Cerebellar nuclear complex (tissue), 1 donor: Measurements from ENCODE around the gene SLC30A9.

Experiments used
- DNase-seq, 2 experiments: peaks; one replicate each; lab custom pipeline; 2025; lab: John Stamatoyannopoulos, UW

SLC30A9 gene

DNA sequence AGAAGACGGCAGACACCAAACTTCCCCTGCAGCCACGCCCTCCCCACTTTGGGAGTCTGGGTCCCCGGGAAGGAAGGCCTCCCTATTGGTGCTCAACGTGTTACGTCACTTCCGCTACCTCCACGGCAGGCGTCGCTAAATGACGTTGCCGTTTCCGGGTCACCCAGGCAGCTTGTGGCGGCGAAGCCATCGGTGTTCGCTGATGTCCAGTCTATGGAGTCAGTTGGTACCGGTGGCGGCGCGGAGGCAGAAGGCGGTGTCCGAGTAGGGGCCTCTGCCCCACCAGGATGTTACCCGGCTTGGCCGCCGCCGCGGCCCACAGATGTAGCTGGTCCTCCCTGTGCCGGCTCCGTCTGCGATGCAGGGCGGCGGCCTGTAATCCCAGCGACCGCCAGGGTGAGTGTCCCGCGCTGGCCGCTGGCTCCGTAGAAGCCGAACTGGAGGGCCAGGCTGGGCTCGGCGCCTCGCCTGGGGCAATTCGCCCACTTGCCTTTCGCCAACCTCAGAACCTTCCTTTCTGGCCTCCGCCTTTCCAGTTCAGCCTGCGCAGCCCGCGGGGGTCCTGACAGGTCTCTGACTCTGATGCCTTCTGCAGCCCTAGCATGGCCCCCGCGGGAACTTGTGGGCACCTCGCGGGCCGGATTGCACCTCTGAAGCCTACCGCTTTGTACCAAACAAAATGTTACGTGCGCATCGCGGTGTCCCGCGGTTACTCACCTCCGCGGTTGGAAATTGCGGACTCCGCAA lies at the start of gene SLC30A9:
Gene SLC30A9 (plus strand): TSS at position 166 of the 747 bp plus-strand sequence. CDS start 122 bp downstream, at position 288.
- DNase-seq, result peak; percentile 73 to 92

DNA sequence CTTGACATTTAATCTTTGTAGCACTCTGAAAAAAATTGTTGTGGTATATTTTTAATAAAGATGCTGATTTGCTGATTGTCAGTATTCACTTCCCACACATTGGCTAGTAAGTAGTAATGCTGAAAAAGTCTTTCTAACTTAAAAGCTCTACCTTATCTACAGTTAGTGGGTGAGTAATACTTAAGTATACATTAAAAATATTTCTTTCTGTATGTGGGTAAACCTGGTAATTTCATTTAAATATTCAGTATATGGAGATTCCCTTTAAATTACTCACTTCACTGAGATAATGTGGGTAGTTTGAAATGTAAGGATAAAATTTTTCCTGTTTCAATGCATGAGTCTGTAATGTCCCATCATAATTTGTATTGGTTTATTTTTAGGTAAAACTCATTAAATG lies 49.5 kb upstream of the SLC30A9 start:
- DNase-seq, result no peak

DNA sequence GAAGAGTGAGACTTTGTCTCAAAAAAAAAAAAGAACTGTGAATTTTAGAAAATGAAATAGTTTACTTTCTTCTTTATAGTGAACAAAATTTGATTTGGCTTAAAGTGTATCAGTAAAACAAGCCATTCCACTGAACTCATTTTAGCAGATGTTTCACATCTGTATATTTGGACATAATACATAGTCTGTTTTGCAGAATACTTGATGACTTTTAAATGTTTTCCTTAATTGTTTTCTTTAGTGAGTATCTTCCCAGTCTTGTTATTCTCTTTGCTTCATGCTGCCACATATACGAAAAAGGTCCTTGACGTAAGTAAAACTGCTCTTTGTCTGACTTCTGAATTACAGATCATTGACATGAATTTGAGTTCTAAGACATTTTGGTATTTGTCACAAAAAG lies 46.8 kb upstream of the SLC30A9 start:
- DNase-seq, result no peak

DNA sequence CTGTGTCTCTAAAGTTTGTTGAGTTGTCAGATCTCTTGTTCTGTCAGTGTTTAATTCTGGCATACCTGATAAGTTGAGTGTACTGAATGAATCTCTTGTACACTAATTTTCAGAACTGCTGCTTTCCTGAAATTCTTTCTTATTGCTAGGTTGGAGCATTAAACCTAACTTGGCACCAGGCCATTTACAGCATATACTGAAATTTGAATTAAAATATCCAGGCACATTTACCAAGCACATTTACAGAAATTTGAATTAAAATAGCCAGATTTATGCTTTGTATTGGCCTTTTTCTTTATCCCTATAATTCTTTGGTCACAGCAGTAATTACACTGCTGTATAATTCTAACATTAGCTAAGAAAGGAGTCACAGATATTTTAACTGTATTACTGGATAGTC lies 46.2 kb upstream of the SLC30A9 start:
- DNase-seq, result no peak

DNA sequence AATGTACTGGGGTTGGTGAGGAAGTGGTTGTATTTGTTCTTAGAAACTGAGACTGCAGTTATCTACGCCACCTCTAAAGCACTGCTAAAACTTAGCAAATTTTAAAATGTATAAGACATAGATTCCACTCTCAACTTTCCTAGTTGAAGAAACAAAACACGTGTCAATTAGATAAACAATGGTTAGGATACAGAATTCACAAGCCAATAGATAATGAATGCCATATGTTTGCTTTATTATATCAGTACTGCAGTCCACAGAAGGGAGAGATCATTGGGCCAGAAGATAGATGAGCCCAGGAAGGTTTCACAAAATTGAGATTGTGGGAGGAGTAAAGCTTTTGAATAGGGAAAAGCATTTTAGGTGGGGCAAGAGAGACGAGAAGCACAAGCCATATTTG lies 40.8 kb upstream of the SLC30A9 start:
- DNase-seq, result no peak

DNA sequence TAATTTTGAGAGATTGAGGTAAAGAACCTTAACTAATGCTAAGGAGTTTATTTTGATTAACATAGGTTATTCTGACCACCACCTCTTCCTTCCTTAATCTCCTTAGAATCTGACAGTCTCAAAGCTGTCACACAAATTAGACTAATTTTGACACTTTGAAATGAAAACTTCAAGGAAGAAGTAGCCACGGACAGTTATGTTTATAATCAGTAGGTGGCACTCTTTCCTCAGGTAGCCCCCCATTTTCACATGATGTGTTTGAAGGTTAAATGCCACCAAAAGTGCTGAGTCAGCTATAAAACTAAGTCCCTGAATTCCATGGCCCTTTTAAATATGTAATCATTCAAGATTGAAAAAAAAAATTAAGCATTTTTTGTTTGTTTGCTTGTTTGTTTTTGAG lies 32.7 kb upstream of the SLC30A9 start:
- DNase-seq, result no peak

DNA sequence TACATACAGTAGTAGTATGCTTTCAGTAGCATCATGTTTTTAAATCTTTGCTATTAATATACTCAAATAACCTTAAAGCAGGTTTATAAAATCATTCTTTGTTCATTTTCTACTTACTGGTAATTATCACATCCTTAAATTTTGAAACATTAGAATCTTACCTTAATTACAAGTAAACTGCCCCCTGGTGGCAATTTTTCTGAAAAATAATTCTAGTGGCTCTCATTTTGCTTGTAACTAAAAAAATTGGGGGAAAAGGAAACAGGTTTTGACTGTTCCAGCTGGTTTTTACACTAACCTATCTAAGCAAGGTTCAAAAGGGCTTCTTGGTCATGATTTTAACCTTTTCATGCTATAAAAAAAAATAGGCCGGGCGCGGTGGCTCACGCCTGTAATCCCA lies 27.2 kb upstream of the SLC30A9 start:
- no peak for DNase-seq

DNA sequence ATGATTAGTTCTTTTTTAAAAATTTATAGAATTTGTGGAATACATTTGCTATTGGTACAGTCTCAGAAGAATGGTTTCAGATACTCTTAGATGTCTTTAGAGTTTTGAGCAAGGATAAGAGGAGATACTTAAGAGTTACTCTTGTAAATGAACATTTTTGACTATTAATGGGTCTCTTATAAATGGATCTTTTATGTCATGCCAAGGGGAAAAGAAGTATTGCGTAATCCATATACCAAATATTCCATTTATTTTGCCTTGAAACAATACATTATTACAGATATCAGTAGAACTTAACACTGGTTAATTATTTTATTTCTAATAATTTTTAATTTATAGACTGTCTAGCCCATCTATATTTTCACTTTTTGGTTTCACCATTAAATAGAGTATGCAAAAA lies 25.9 kb upstream of the SLC30A9 start:
- no peak for DNase-seq

DNA sequence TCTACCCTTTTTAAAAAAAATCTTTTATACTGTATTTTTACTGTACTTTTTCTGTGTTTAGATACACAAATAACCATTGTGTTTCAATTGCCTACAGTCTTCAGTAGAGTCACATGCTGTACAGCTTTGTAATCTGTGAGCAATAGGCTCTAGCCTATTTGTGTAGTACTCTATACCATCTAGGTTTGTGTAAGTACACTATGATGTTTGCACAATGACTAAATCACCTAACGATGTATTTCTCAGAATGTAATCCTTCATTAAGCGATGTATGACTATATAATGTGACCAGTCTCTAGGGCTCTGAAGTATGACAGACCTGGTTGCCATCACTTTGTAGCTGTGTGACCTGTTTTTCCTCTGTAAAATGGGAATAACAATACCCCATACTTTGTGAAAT lies 22.9 kb upstream of the SLC30A9 start:
- no peak for DNase-seq

DNA sequence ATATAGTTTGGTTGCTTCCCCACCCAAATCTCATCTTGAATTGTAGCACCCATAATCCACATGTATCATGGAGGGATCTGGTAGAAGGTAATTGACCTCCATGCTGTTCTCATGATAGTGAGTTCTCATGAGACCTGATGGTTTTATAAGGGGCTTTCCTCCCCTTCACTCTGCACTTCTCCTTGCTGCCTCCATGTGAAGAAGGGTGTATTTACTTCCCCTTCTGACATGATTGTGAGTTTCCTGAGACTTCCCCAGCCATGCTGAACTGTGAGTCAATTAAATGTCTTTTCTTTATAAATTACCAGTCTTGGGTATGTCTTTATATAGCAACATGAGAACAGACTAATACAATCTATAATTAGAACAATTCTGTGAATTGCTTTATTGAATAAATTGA lies 20.7 kb upstream of the SLC30A9 start:
- no peak for DNase-seq

DNA sequence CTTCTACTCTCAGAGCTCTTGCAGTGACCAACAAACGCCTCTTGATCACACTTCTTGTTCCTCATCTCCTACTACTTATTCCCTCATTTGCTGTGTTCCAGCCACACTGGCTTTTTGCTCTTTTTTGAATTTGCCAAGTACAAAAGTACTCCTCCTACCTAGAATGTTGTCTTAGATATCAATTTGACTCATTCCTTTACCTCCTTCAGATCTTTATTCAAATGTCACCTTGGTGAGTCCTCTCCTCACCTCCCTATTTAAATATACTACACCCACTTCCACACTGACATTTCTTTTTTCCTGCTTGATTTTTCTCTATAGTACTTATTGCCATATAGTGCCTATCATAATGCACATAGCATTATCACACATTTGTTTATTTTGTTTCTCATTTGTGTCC lies 15.0 kb upstream of the SLC30A9 start:
- no peak for DNase-seq

DNA sequence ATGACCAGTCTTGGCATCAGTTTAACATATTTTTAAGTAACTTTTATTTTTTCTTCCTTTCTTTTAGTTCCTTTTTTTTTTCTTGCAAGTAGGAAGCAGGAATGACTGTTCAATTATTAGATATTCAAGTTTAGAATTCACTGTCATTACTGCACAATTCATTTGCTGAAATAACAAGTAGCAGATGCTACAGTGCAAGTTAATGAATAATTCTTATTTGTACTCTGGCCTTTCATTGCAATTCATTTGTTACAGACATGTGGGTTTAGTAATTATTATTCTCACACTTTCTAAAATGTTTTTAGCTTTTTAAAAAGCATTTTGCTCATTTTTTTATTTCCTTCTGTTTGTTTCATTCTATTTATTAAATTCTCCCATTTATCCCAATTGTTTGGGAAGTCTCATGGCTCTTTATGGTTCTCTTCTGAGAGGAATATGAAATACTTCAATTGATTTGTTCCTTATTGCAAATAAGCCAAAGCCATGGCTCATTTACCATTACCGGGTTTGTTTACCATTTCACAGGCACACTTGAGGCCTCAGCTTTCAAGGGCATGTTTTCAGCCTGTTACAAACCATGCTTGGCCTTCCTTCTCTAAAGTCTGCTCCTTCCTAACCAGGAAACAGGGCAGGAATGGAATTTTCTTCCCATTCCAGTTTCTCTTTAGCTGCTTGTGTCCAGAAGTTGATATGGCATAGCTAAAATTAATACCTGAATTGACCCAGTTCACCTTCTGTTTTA lies 13.4 kb upstream of the SLC30A9 start:
- no peak for DNase-seq

DNA sequence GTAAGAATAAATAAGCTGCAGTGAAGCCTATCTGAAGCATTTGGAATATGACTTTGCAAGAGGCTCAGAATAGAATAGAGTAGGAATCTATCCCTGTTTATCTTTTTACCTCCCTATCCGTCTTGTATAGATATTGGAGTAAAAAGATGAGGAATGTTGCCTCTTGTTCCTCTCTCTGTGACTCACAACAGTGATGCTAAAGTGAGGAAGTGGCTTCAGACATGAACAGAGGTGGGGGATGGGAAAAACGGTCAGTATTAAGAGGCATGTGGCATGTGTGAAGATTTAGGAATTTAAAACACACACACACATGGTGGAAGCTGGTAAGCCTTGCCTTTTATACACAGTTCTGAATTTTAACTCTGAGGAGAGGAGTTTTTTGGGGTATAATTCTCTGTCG lies 12.6 kb upstream of the SLC30A9 start:
- no peak for DNase-seq

DNA sequence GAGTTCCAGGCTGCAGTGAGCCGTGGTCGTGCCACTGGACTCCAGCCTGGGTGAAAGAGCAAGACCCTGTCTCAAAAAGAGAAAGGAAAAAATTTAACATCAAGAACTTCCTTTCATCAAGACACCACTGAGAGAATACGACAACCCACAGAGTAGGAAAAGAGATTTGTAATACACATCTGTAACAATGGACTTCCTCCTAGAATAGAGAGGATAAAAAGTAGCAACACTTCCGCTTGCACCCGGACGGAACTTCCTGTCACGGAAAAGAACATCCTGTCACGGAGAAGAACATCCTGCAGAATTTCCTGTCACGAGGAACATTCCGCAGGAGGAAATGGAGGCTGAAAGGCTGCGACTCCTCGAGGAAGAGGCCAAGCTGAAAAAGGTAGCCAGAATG lies 8.9 kb upstream of the SLC30A9 start, which contains the start of gene DCAF4L1:
Gene DCAF4L1 (plus strand): TSS at position 301 of the 400 bp plus-strand sequence. CDS start 37 bp downstream, at position 338.
- no peak for DNase-seq

DNA sequence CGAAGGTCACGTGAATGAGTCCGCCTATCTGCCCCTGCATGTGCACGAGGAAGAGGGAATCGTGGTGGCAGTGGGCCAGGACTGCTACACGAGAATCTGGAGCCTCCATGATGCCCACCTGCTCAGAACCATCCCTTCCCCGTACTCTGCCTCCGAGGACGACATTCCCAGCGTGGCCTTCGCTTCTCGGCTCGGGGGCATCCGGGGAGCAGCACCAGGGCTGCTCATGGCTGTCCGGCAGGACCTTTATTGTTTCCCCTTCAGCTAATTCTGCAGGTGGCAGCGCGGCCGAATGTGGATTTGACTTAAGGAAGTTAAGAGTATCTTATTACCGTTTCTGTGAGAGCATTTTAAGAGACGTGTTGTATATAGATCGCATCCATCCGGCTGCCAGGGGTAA lies 7.6 kb upstream of the SLC30A9 start:
- DNase-seq, result no peak

DNA sequence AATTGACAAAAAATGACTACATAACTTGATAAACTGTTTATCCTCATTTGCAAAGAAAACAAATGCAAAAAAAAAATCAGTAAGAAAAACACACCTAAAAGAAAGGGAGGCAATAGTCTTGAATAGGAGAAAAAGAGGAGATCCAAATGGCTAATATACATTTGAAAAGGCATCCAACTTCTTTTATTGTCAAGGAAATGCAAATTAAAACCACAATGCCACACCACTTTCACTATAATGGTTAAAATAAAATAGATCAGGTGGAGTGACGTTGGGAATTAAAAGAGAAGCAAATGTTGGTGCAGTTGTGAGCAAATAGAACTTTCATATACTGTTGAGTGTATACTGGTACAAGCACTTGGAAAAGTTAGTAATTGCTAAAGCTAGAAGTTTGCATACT lies 5.2 kb upstream of the SLC30A9 start:
- DNase-seq, result no peak

DNA sequence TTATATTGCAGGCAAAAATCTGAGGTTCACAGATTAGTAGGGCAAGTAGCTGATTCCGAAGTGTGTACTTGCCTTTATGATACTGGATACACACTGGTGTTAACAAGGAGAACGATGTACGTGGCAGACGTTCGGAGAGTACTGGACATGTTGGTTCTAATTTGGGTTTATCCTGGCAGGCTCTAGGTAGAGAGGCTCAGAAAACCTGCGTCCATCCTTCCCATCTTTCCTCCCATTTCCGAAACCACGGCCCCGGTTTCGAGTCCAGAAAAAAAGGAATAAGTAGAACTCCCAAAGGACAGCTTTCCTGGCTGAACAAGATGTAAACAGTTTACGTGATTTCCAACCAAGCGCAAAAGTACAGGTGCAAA lies 351 bp upstream of the SLC30A9 start:
- no peak for DNase-seq

DNA sequence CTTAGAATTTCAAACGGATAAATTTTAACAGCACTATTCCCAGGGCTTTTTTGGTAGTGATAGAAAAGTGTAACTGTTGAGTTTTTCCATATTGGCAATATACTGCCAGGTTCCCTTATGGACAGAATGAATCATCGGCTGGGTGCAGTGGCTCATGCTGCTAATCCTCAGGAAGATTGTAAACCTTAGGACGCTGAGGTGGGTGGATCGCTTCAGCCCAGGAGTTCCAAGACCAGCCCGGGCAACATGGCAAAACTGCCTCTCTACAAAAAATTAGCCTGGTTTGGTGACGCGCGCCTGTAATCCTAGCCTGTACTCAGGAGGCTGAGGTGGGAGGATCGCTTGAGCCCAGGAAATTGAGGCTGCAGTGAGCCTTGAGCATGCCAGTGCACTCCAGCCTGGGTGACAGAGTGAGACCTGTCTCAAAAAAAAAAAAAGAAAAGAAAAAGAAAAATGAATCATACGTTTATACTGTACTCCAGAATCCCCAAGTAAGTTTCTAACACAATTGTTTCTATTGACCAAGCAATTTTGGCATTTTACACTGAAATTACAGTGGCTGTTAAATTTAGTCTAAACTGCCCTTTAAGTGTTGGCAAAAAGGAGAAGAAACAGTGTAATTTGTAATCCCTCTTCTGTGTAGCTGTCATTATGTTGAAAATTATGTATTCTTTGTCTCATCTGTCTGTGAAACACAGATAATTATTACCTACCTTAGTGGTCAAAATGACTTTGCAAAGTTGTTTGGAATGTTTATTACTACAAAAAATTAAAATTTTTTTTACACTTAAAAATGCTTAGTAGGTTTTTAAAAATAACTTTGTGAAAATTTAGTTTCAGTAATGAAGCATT lies 1.8 kb downstream of the SLC30A9 start:
- no peak for DNase-seq

DNA sequence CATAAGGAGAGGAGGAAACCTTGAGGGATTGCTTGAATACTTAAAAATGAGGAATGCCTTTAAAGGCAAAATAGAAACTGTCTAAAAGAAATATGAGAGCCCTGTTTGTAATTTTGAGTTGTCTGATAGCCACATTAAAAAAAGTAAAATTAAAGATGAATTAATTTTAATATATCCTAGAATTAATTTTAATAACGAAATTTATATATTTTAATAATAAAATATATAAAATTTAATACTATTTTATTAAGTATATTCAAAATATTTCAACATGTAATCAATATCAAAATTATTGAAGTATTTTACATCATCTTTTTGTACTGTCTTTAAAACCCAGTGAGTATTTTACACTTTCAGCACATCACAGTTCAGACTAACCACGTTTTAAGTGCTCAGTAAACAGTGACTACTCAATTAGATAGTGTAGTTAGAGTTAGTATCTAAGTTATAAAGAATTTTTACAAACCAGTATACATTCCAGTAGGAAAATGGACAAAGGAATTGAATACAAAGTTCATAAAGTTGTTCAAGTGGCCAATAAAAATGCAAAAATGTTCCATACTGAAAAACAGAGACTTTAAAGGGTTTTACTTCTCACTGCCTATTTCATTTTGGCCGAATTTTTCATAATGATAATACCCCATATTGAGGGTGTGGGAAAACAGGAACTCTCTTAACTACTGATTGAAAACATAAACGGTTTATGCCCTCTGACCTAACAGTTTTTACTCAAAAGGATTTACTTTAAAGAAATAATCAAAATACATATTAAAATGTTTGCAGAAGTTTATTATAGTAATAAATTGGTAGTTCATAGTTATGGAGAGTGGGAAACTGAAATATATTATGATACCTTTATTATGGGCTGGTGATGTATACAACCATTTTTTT lies 2.9 kb downstream of the SLC30A9 start:
- DNase-seq, result no peak

DNA sequence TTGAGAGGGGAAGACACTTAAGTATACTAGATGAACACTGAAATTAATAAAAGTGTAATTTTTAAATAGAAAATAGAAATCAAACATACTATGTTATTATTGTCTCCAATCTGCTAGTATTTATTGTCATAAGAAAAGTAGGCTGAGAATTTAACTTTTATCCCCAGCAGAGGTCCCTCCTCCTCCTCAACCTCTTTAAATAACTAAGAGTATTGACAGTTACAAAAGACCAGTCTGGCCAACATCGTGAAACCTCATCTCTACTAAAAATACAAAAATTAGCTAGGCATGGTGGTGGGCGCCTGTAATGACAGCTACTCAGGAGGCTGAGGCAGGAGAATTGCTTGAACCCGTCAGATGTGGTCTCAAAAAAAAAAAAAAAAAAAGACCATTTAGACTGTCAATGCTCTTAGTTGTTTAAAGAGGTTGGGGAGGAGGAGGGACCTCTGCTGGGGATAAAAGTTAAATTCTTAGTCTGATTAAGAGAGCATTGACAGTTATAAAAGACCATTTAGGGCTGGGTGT lies 4.2 kb downstream of the SLC30A9 start:
- DNase-seq, result no peak

DNA sequence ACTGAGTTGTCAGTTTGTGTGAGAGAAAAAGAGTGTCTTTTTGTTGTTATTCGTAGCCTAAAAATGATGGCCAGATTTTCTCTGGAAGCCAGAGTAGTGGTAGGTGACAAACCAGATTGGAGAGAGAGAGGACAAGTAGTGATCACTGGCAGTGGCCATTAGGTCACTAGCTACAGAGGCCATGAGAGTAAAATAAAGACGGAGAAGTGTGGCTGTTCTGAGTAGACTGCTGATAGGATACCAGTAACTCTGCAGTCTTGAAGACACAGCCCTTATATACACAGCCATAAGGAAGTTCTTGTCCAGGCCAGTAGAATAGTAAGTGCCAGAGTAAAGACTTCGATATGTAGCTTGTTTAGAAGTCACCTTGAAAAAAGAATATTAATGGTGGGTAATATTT lies 7.7 kb downstream of the SLC30A9 start:
- no peak for DNase-seq
